SK-N-MC (cell line): ENCODE data around the gene TNP2.

Experiments
- EZH2 ChIP-seq: fragments of 200-600 bp; sonication (generic); IDR thresholded peaks from one replicate; pipeline ENCODE4 v1.6.1; 2017; ENCODE audit warnings: antibody characterized with exemption
- POLR2AphosphoS5 ChIP-seq: IDR thresholded peaks from 2 replicates; pipeline ENCODE4 v1.6.1; 2012; ENCODE audit warnings: mild to moderate bottlenecking, low read depth, low read length, borderline replicate concordance

GRCh38 chr16:11232852-11233726 is 36.0 kb downstream of the TNP2 start:
- no peak for TF ChIP-seq EZH2
- TF ChIP-seq POLR2AphosphoS5, result no peak
